Tibial nerve (tissue), 4 donors: Measurements from ENCODE around the gene MYO15B.

Experiments used
- EP300 ChIP-seq, 2 donors: sonication (generic); formaldehyde crosslinking; IDR thresholded peaks; one replicate each; pipeline ENCODE4 v1.6.1; 2017; ENCODE audit warnings: antibody characterized with exemption in 2 of 2, mild to moderate bottlenecking in 1 of 2
- POLR2A ChIP-seq, 2 donors: fragments of 450-650 bp; IDR thresholded peaks; one replicate each; pipeline ENCODE4 v1.6.1; 2017; ENCODE audit warnings: antibody characterized with exemption in 2 of 2, mild to moderate bottlenecking in 2 of 2, moderate library complexity in 2 of 2
- TF ChIP-seq, protein P1 (sequence below), 5 experiments: fragments of 200-600 bp in 3 of 5; fragments of 450-650 bp in 2 of 5; sonication (generic) in 3 of 5; IDR thresholded peaks; one replicate each; pipeline ENCODE4 v1.5.1; 2016 to 2019; ENCODE audit warnings: antibody characterized with exemption in 5 of 5, mild to moderate bottlenecking in 3 of 5, moderate library complexity in 2 of 5

DNA sequence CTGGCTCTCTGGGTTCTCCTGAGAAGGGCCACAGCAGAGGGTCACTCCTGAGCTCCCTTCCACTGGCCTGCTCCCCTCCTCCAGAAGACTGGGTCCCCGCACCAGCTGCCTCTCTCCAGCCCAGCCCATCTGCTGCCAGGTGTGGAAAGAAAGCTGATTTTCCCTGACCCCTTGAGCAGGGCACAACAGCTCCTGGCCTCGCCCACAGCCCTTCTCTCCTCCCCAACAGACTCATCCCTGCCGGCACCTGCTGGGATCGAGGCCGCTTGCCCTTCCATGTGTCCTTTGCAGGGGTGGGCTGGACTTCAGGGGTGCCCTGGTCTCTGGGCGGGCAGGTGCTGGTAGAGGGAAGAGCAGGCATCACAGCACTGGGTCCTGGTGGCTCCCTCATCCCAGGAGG lies 40.8 kb downstream of the MYO15B start:
- TF ChIP-seq, protein P1, sequence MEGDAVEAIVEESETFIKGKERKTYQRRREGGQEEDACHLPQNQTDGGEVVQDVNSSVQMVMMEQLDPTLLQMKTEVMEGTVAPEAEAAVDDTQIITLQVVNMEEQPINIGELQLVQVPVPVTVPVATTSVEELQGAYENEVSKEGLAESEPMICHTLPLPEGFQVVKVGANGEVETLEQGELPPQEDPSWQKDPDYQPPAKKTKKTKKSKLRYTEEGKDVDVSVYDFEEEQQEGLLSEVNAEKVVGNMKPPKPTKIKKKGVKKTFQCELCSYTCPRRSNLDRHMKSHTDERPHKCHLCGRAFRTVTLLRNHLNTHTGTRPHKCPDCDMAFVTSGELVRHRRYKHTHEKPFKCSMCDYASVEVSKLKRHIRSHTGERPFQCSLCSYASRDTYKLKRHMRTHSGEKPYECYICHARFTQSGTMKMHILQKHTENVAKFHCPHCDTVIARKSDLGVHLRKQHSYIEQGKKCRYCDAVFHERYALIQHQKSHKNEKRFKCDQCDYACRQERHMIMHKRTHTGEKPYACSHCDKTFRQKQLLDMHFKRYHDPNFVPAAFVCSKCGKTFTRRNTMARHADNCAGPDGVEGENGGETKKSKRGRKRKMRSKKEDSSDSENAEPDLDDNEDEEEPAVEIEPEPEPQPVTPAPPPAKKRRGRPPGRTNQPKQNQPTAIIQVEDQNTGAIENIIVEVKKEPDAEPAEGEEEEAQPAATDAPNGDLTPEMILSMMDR (IDR thresholded peaks at IDR 0.05), result no peak
- TF ChIP-seq POLR2A (IDR thresholded peaks at IDR 0.05) (no peak), EP300 (IDR thresholded peaks at IDR 0.05) (no peak)
